GM23248 (cell line): ENCODE data around the gene RIC8B.

Experiments used
- EZH2 ChIP-seq: fragments of 200-600 bp; sonication (generic); IDR thresholded peaks from 2 replicates; pipeline ENCODE4 v1.6.1; 2018; ENCODE audit warnings: antibody characterized with exemption, mild to moderate bottlenecking; ENCODE audit not compliant: insufficient read depth, poor library complexity, severe bottlenecking
- EZH2phosphoT487 ChIP-seq: fragments of 200-600 bp; sonication (generic); IDR thresholded peaks from 2 replicates; pipeline ENCODE4 v1.6.1; 2018; ENCODE audit warnings: antibody characterized with exemption, moderate library complexity, mild to moderate bottlenecking, low read depth; ENCODE audit not compliant: insufficient read depth

- TF ChIP-seq EZH2phosphoT487 = no peak
- TF ChIP-seq EZH2 = no peak
These were observed 26.5 kb upstream of the RIC8B start for GRCh38 chr12:106747973-106748436.
